ENCODE results near the gene NPHP4. TPM values are rescaled to one million over a fixed set of nuclear protein-coding genes. Genes with fewer than 3 reads are reported as not detected.

Gene NPHP4
- total and polyA plus RNA-seq, 9 of the 15 experiments (the other 6 are each of a cell fraction or from before 2014, with no cell fraction given): 0.52 to 26.2 (median 6.7) TPM

DNA sequence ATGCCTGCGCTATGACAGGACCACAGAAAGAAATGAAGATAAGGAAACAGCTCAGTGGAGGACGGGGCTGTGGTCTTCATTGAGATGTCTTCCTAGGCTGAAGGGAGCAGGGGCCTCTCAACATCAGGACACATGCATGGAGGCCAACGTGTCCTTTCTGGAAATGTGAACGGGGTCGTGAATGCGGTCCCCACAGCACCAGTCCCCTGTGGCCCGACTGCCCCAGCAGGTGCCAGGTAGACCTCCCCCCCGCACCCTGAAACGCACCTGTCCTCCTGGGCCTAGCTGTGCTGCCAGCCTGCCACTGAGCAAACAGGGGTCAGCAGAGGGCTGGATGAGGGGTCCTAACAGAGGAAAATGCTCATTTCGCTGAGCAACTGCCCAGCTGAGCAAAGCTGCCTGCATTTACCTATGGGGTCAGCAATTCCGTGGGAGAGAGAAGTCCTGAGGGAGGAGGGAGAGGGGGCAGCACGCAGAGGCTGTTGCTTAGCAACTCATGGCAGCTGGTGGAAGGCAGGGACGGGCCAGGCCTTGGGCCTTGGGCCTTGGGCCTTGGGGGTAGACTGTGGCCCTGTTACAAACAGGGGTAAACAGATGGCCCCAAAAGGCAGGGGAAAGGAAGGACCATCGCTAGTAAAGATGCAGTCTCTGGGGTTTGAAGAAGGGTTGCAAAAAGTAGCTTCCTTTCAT, 77.4 kb downstream of the NPHP4 start:
- WGBS (ENCODE audit: insufficient coverage, low coverage, missing lambda C conversion rate): 69% methylated on average over 14 of the region's 14 CpGs

DNA sequence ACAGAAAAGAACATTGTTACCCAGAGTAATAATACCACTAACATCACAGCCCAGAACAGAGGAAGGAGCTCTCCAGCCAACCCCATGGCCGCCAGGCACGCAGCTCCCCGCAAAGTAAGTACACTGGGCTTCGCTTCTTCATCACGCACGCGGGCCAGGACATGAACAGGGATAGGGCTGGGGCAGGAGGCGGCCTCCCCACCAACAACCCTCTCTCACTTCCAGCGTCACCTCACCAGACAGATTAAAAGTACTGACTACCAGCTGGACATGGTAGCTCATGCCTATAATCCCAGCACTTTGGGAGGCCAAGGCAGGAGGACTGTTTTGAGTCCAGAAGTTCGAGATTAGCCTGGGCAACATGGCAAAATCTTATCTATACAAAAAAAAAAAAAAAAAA, 78.3 kb downstream of the NPHP4 start:
- in situ Hi-C loops (cut with MboI) (loop anchor here (10.0 kb wide), 1 partner anchor 409 kb away; no protein-coding TSS in a partner anchor), intact Hi-C loops (cut with micrococcal nuclease) (loop anchor here (10.0 kb wide), 1 partner anchor 279 kb away; no protein-coding TSS in a partner anchor)
- FAIRE-seq (no peak), DNase-seq (ENCODE audit: extremely low read depth in 1 of 4, low spot score in 3 of 4) (no peak), ATAC-seq (no peak)
- no TSS peak for BruUV-seq (replicated peaks)
- H3K4me3 ChIP-seq: no peak overlapping the region
- no peak overlapping the region for H2AFZ ChIP-seq (ENCODE audit: low read depth, low read length)
- no peak overlapping the region for H3K9ac ChIP-seq (ENCODE audit: insufficient read depth in 1 of 2, low read depth in 2 of 2, low read length in 2 of 2)
- H3K9me1 ChIP-seq (ENCODE audit: control insufficient read depth, insufficient read depth, low read length): no peaks in the 10 kb centered on the region
- POLR2A ChIA-PET: interaction anchor here (0.7 to 0.8 kb wide), 2 partner anchors 9 to 80 kb away, joined by 3 read pairs; no protein-coding TSS in a partner anchor
- CTCF ChIA-PET (ENCODE audit: low intra/inter-chr PET ratio): no interaction called here
- peaks cover 17 to 36% of the 10 kb centered on the region in 2 experiments for H3K4me1 ChIP-seq (replicated peaks in 1 of 2; ENCODE audit: control insufficient read depth in 2 of 2, insufficient read depth in 2 of 2, low read length in 2 of 2)
- 88% methylated on average over 10 of the region's 10 CpGs for WGBS (ENCODE audit: insufficient coverage, low coverage, missing lambda C conversion rate)
- H3K36me3 ChIP-seq (ENCODE audit: control insufficient read depth, insufficient read depth, low read length): peaks cover 7% of the 10 kb centered on the region; the same call in 2 of the 3 replicates
- no peak overlapping the region for H3K27ac ChIP-seq (ENCODE audit: extremely low read depth, low read depth, low read length)
- no peaks in the 10 kb centered on the region for H3K79me2 ChIP-seq (ENCODE audit: control insufficient read depth, insufficient read depth, low read length)
- H3K9me3 ChIP-seq (replicated peaks; ENCODE audit: control insufficient read depth, insufficient read depth, low read depth, low read length): no peaks in the 10 kb centered on the region
- no peaks in the 10 kb centered on the region for H4K20me1 ChIP-seq (replicated peaks; ENCODE audit: control insufficient read depth, insufficient read depth, low read length)
- no peak overlapping the region for H3K4me2 ChIP-seq (ENCODE audit: insufficient read depth, low read length)
- no peaks in the 10 kb centered on the region for H3K27me3 ChIP-seq (ENCODE audit: control insufficient read depth in 2 of 2, insufficient read depth in 2 of 2, low read length in 2 of 2)
- TF ChIP-seq POLR2AphosphoS5 (IDR thresholded peaks at IDR 0.05; ENCODE audit: control insufficient read depth, insufficient read depth, low read depth, low read length): no peak
- TF ChIP-seq KLF16 (IDR thresholded peaks at IDR 0.05): no peak
- TF ChIP-seq, protein P1, sequence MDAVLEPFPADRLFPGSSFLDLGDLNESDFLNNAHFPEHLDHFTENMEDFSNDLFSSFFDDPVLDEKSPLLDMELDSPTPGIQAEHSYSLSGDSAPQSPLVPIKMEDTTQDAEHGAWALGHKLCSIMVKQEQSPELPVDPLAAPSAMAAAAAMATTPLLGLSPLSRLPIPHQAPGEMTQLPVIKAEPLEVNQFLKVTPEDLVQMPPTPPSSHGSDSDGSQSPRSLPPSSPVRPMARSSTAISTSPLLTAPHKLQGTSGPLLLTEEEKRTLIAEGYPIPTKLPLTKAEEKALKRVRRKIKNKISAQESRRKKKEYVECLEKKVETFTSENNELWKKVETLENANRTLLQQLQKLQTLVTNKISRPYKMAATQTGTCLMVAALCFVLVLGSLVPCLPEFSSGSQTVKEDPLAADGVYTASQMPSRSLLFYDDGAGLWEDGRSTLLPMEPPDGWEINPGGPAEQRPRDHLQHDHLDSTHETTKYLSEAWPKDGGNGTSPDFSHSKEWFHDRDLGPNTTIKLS (IDR thresholded peaks at IDR 0.05; ENCODE audit: borderline replicate concordance, low read depth): no peak
- TF ChIP-seq, protein P2, sequence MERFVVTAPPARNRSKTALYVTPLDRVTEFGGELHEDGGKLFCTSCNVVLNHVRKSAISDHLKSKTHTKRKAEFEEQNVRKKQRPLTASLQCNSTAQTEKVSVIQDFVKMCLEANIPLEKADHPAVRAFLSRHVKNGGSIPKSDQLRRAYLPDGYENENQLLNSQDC (CRISPR knock-in tag; IDR thresholded peaks at IDR 0.05): no peak
- no peak for TF ChIP-seq DPF2 (IDR thresholded peaks at IDR 0.05)
- TF ChIP-seq, protein P3, sequence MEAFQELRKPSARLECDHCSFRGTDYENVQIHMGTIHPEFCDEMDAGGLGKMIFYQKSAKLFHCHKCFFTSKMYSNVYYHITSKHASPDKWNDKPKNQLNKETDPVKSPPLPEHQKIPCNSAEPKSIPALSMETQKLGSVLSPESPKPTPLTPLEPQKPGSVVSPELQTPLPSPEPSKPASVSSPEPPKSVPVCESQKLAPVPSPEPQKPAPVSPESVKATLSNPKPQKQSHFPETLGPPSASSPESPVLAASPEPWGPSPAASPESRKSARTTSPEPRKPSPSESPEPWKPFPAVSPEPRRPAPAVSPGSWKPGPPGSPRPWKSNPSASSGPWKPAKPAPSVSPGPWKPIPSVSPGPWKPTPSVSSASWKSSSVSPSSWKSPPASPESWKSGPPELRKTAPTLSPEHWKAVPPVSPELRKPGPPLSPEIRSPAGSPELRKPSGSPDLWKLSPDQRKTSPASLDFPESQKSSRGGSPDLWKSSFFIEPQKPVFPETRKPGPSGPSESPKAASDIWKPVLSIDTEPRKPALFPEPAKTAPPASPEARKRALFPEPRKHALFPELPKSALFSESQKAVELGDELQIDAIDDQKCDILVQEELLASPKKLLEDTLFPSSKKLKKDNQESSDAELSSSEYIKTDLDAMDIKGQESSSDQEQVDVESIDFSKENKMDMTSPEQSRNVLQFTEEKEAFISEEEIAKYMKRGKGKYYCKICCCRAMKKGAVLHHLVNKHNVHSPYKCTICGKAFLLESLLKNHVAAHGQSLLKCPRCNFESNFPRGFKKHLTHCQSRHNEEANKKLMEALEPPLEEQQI (IDR thresholded peaks at IDR 0.05): no peak
- no peak for TF ChIP-seq ZBTB7A (IDR thresholded peaks at IDR 0.05; ENCODE audit: borderline replicate concordance, control insufficient read depth, low read depth, low read length)
- no peak for TF ChIP-seq RCOR1 (IDR thresholded peaks at IDR 0.05; ENCODE audit: borderline replicate concordance in 1 of 2, low read depth in 2 of 2, low read length in 2 of 2)

More for the DNA sequence above, 77.4 kb downstream of the NPHP4 start:
- H3K4me3 ChIP-seq: no peak overlapping the region
- H3K36me3 ChIP-seq (ENCODE audit: control insufficient read depth, insufficient read depth, low read length): peaks cover 7% of the 10 kb centered on the region; the same call in 2 of the 3 replicates
- H3K9ac ChIP-seq (ENCODE audit: insufficient read depth in 1 of 2, low read depth in 2 of 2, low read length in 2 of 2): peak overlapping the region in 1 of 2 experiments; percentile 18; a peak in 1 of 4 replicates
- H4K20me1 ChIP-seq (replicated peaks; ENCODE audit: control insufficient read depth, insufficient read depth, low read length): no peaks in the 10 kb centered on the region
- BruUV-seq (replicated peaks): no TSS peak
- H3K4me1 ChIP-seq (replicated peaks in 1 of 2; ENCODE audit: control insufficient read depth in 2 of 2, insufficient read depth in 2 of 2, low read length in 2 of 2): peaks cover 17 to 29% of the 10 kb centered on the region in 2 experiments
- no peak overlapping the region for H3K4me2 ChIP-seq (ENCODE audit: insufficient read depth, low read length)
- ATAC-seq (no peak), DNase-seq (ENCODE audit: extremely low read depth in 1 of 4, low spot score in 3 of 4) (no peak), FAIRE-seq (no peak)
- ChIA-PET POLR2A (interaction anchor here (0.7 to 1.5 kb wide), 3 partner anchors 25 to 81 kb away, joined by 3 to 6 read pairs (median 4); no protein-coding TSS in a partner anchor), CTCF (ENCODE audit: low intra/inter-chr PET ratio) (interaction anchor here (0.9 to 1.4 kb wide), 2 partner anchors 29 to 405 kb away, joined by 3 read pairs; no protein-coding TSS in a partner anchor)
- in situ Hi-C loops (cut with MboI): loop anchor here (10.0 kb wide), 1 partner anchor 410 kb away; no protein-coding TSS in a partner anchor
- no peak overlapping the region for H3K27ac ChIP-seq (ENCODE audit: extremely low read depth, low read depth, low read length)
- H2AFZ ChIP-seq (ENCODE audit: low read depth, low read length): no peak overlapping the region
- intact Hi-C loops (cut with micrococcal nuclease): loop anchor here (5.0 to 10.0 kb wide), 3 partner anchors 77 to 280 kb away; partner anchors contain the start of gene NPHP4
- H3K27me3 ChIP-seq (ENCODE audit: control insufficient read depth in 2 of 2, insufficient read depth in 2 of 2, low read length in 2 of 2): no peaks in the 10 kb centered on the region
- H3K9me1 ChIP-seq (ENCODE audit: control insufficient read depth, insufficient read depth, low read length): no peaks in the 10 kb centered on the region
- TF ChIP-seq KHSRP (IDR thresholded peaks at IDR 0.05) (no peak), RFX1 (IDR thresholded peaks at IDR 0.05) (peak; percentile 65), POLR2G (IDR thresholded peaks at IDR 0.05; ENCODE audit: low read depth, low read length) (no peak)
- no peaks in the 10 kb centered on the region for H3K79me2 ChIP-seq (ENCODE audit: control insufficient read depth, insufficient read depth, low read length)
- H3K9me3 ChIP-seq (replicated peaks; ENCODE audit: control insufficient read depth, insufficient read depth, low read depth, low read length): no peaks in the 10 kb centered on the region
